Neural cell (in vitro differentiated cells): Measurements from ENCODE around the gene BLNK. TPM values are rescaled to one million over a fixed set of nuclear protein-coding genes. Genes with fewer than 3 reads are reported as not detected.

Experiments
- H2AFZ ChIP-seq: fragments of 200-600, 300-800 bp; sonication (generic), shearing (Covaris generic); 2 replicates; pipeline ENCODE4 v1.6.0; 2014; ENCODE audit warnings: low read depth, mild to moderate bottlenecking, antibody characterized with exemption, low read length, moderate library complexity
- H3F3A ChIP-seq: fragments of 200-600 bp; shearing (Covaris generic); 2 replicates; pipeline ENCODE4 v1.6.1; 2016; ENCODE audit warnings: mild to moderate bottlenecking, moderate library complexity, mixed read lengths, antibody characterized with exemption, low read length; ENCODE audit not compliant: insufficient read depth, poor library complexity, severe bottlenecking
- H3K27ac ChIP-seq: fragments of 200-600, 300-800 bp; sonication (generic), shearing (Covaris generic); 2 replicates; pipeline ENCODE4 v1.5.1; 2014; ENCODE audit warnings: mild to moderate bottlenecking, low read length, moderate library complexity
- H3K27me3 ChIP-seq: fragments of 300-800, 200-600 bp; sonication (generic), shearing (Covaris generic); 2 replicates; pipeline ENCODE4 v1.6.0; 2014; ENCODE audit warnings: mild to moderate bottlenecking, low read depth, low read length, moderate library complexity; ENCODE audit not compliant: insufficient read depth
- H3K36me3 ChIP-seq: fragments of 300-800, 200-600 bp; sonication (generic), shearing (Covaris generic); 2 replicates; pipeline ENCODE4 v1.5.1; 2014; ENCODE audit warnings: mild to moderate bottlenecking, antibody characterized with exemption, low read length, moderate library complexity; ENCODE audit not compliant: insufficient read depth
- H3K4me2 ChIP-seq: fragments of 300-800, 200-600 bp; sonication (generic), shearing (Covaris generic); 2 replicates; pipeline ENCODE4 v1.6.0; 2014; ENCODE audit warnings: mild to moderate bottlenecking, low read length
- H3K4me3 ChIP-seq: fragments of 300-800, 200-600 bp; sonication (generic), shearing (Covaris generic); 2 replicates; pipeline ENCODE4 v1.5.1; 2014; ENCODE audit warnings: mild to moderate bottlenecking, low read length, moderate library complexity
- H3K79me2 ChIP-seq: fragments of 200-600 bp; shearing (Covaris generic); replicated peaks from 2 replicates; pipeline ENCODE4 v1.6.0; 2014; ENCODE audit warnings: mild to moderate bottlenecking, low read length, moderate library complexity; ENCODE audit not compliant: insufficient read depth
- H3K9ac ChIP-seq: fragments of 300-800, 200-600 bp; sonication (generic), shearing (Covaris generic); 2 replicates; pipeline ENCODE4 v1.6.1; 2016; ENCODE audit warnings: mild to moderate bottlenecking, low read length, mixed read lengths
- H3K9me2 ChIP-seq: fragments of 200-600 bp; shearing (Covaris generic); 2 replicates; pipeline ENCODE4 v1.6.1; 2016; ENCODE audit warnings: mild to moderate bottlenecking, low read length, mixed read lengths; ENCODE audit not compliant: insufficient read depth
- H3K9me3 ChIP-seq: fragments of 200-600, 300-800 bp; sonication (generic), shearing (Covaris generic); 2 replicates; pipeline ENCODE4 v1.6.1; 2016; ENCODE audit warnings: mild to moderate bottlenecking, mixed run types, low read length, moderate library complexity, mixed read lengths
- H4K20me1 ChIP-seq: fragments of 200-600 bp; shearing (Covaris generic); 2 replicates; pipeline ENCODE4 v1.6.1; 2016; ENCODE audit warnings: mild to moderate bottlenecking, mixed run types; ENCODE audit not compliant: insufficient read depth
- CTCF ChIP-seq: fragments of 450-650 bp; IDR thresholded peaks from 2 replicates; pipeline ENCODE4 v1.5.1; 2014; ENCODE audit warnings: antibody characterized with exemption, mild to moderate bottlenecking, moderate library complexity; ENCODE audit not compliant: poor library complexity, severe bottlenecking
- EP300 ChIP-seq: fragments of 450-650 bp; conservative IDR thresholded peaks from 2 replicates; pipeline ENCODE4 v1.6.1; 2014; ENCODE audit warnings: antibody characterized with exemption, mild to moderate bottlenecking, moderate library complexity; ENCODE audit not compliant: poor library complexity, severe bottlenecking
- EZH2 ChIP-seq: fragments of 200-600, 300-800 bp; shearing (Covaris generic), sonication (generic); IDR thresholded peaks from 2 replicates; pipeline ENCODE4 v1.6.1; 2014; ENCODE audit warnings: antibody characterized with exemption, low read length, borderline replicate concordance, mild to moderate bottlenecking; ENCODE audit not compliant: insufficient read depth, poor library complexity, severe bottlenecking
- MXI1 ChIP-seq: fragments of 450-650 bp; conservative IDR thresholded peaks from 2 replicates; pipeline ENCODE4 v1.6.1; 2014; ENCODE audit warnings: antibody characterized with exemption, mild to moderate bottlenecking; ENCODE audit not compliant: poor library complexity, severe bottlenecking
- POLR2AphosphoS5 ChIP-seq: IDR thresholded peaks from 2 replicates; pipeline ENCODE4 v1.6.1; 2012
- RAD21 ChIP-seq: fragments of 450-650 bp; conservative IDR thresholded peaks from 2 replicates; pipeline ENCODE4 v1.6.1; 2014; ENCODE audit warnings: antibody characterized with exemption, mild to moderate bottlenecking, moderate library complexity
- SMC3 ChIP-seq: fragments of 450-650 bp; conservative IDR thresholded peaks from 2 replicates; pipeline ENCODE4 v1.6.1; 2014; ENCODE audit warnings: antibody characterized with exemption, mild to moderate bottlenecking, moderate library complexity; ENCODE audit not compliant: poor library complexity
- TAF1 ChIP-seq: IDR thresholded peaks from 2 replicates; pipeline ENCODE4 v1.6.1; 2012; ENCODE audit warnings: low read depth
- polyA plus RNA-seq: library from polyadenylated mRNA; depleted of rRNA; stranded (reverse); fragments of >200 nt; gene quantifications from 2 replicates; pipeline ENCODE4 v1.2.3, GENCODE V29; 2014
- TF ChIP-seq, protein P1 (sequence below): IDR thresholded peaks from 2 replicates; pipeline ENCODE4 v1.6.1; 2012; ENCODE audit warnings: borderline replicate concordance

The BLNK gene
- polyA plus RNA-seq, 1 donor from 2014 or later = not detected

- TF ChIP-seq EZH2 = no peak
- TF ChIP-seq MXI1 = no peak
- no peak for TF ChIP-seq TAF1
- TF ChIP-seq, protein P1, sequence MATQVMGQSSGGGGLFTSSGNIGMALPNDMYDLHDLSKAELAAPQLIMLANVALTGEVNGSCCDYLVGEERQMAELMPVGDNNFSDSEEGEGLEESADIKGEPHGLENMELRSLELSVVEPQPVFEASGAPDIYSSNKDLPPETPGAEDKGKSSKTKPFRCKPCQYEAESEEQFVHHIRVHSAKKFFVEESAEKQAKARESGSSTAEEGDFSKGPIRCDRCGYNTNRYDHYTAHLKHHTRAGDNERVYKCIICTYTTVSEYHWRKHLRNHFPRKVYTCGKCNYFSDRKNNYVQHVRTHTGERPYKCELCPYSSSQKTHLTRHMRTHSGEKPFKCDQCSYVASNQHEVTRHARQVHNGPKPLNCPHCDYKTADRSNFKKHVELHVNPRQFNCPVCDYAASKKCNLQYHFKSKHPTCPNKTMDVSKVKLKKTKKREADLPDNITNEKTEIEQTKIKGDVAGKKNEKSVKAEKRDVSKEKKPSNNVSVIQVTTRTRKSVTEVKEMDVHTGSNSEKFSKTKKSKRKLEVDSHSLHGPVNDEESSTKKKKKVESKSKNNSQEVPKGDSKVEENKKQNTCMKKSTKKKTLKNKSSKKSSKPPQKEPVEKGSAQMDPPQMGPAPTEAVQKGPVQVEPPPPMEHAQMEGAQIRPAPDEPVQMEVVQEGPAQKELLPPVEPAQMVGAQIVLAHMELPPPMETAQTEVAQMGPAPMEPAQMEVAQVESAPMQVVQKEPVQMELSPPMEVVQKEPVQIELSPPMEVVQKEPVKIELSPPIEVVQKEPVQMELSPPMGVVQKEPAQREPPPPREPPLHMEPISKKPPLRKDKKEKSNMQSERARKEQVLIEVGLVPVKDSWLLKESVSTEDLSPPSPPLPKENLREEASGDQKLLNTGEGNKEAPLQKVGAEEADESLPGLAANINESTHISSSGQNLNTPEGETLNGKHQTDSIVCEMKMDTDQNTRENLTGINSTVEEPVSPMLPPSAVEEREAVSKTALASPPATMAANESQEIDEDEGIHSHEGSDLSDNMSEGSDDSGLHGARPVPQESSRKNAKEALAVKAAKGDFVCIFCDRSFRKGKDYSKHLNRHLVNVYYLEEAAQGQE = no peak
- no peak for TF ChIP-seq POLR2AphosphoS5
- no peak for TF ChIP-seq EP300
- no peak for TF ChIP-seq RAD21
Measured at GRCh38 chr10:96236090-96236478, 35.3 kb downstream of the BLNK start.

DNA sequence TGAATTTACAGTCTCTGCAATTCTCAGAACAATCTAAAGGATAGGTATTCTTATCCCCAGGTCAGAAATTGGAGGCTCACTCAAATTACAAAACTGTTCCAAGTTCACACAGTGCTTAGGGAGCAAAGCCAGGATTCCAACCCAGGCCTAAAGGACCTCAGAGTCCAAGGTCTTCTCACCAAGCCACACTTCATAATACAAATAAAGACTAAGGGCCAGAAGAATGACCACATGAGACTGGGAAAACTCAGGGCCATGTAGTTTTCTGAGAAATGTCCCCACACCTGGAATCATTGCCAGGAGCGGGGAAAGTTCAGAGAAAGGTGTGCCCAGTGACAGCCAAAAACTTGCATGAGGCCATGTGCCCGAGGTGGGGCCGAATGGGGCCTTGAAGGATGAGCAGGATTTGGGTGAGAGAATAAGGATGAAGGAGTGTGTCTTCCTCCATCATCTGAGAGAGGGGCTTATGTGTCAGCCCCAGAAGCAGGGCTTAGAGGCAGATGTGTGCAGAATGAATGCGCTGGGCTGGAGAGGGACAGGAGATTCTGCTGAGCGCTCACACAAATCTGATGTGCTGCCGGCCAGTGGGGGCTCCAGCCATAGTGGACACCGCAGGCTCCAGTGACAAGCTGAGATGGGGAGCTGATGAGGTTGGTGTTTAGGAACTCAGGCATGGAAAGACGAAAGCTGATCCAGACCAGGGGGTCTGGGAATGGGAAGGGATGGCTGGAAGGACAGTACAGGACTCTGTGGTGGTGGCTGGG lies 35.9 kb downstream of the BLNK start:
- Histone ChIP-seq H3K9me2 (no peaks in the 10 kb centered on the region), H3F3A (no peaks in the 10 kb centered on the region), H3K79me2 (no peaks in the 10 kb centered on the region), H4K20me1 (no peaks in the 10 kb centered on the region), H3K4me2 (no peak overlapping the region), H3K27ac (no peak overlapping the region), H3K4me3 (no peak overlapping the region), H3K9ac (no peak overlapping the region), H3K9me3 (no peaks in the 10 kb centered on the region), H3K36me3 (no peaks in the 10 kb centered on the region), H3K27me3 (no peaks in the 10 kb centered on the region), H2AFZ (no peak overlapping the region)
- no peak for TF ChIP-seq CTCF
- TF ChIP-seq RAD21 = no peak
- no peak for TF ChIP-seq SMC3
- TF ChIP-seq MXI1 = no peak
- no peak for TF ChIP-seq POLR2AphosphoS5
- no peak for TF ChIP-seq EP300
- TF ChIP-seq, protein P1 = no peak
- no peak for TF ChIP-seq TAF1
- TF ChIP-seq EZH2 = no peak

More at GRCh38 chr10:96236090-96236478, 35.3 kb downstream of the BLNK start:
- no peaks in the 10 kb centered on the region for H3F3A ChIP-seq
- H3K4me3 ChIP-seq = no peak overlapping the region
- no peaks in the 10 kb centered on the region for H3K36me3 ChIP-seq
- H3K4me2 ChIP-seq = no peak overlapping the region
- H3K27ac ChIP-seq = no peak overlapping the region
- no peaks in the 10 kb centered on the region for H3K9me2 ChIP-seq
- H2AFZ ChIP-seq = no peak overlapping the region
- no peak overlapping the region for H3K9ac ChIP-seq
- H3K79me2 ChIP-seq = no peaks in the 10 kb centered on the region
- H4K20me1 ChIP-seq = no peaks in the 10 kb centered on the region
- no peaks in the 10 kb centered on the region for H3K9me3 ChIP-seq
- H3K27me3 ChIP-seq = no peaks in the 10 kb centered on the region
